Activated T-helper 2 cell treated with anti-CD3 and anti-CD28 coated beads, Interferon-gamma antibody, Interleukin-2, Interleukin-4, amounts not matched to agents 10 μg/mL and 5 μg/mL and 100 μg/mL, durations not matched to agents 14 hours and 24 hours and 36 hours (primary cell): Measurements from ENCODE around the gene HOXB5. TPM values are rescaled to one million over a fixed set of nuclear protein-coding genes. Genes with fewer than 3 reads are reported as not detected.

Experiments
- DNase-seq: peaks from one replicate; pipeline ENCODE4 v3.0.0; 2021; ENCODE audit warnings: low spot score
- H3K27ac Mint-ChIP-seq: one replicate; pipeline ENCODE4 v1.8.0; 2021; ENCODE audit warnings: mixed read lengths
- H3K27me3 Mint-ChIP-seq: one replicate; pipeline ENCODE4 v1.8.0; 2021; ENCODE audit warnings: low read depth, mixed read lengths
- H3K36me3 Mint-ChIP-seq: one replicate; pipeline ENCODE4 v1.8.0; 2021; ENCODE audit warnings: low read depth, mixed read lengths
- H3K4me1 Mint-ChIP-seq: one replicate; pipeline ENCODE4 v1.8.0; 2021; ENCODE audit warnings: low read depth, mixed read lengths
- H3K4me3 Mint-ChIP-seq: one replicate; pipeline ENCODE4 v1.8.0; 2021; ENCODE audit warnings: low read depth, mild to moderate bottlenecking, moderate library complexity, mixed read lengths
- H3K9me3 Mint-ChIP-seq: one replicate; pipeline ENCODE4 v1.8.0; 2021; ENCODE audit warnings: mixed read lengths
- intact Hi-C: fragments of 100-400 bp; cut with micrococcal nuclease; formaldehyde crosslinking; loops from one replicate; pipeline ENCODE4 v1.15.1; 2023
- total RNA-seq: library from RNA; stranded (reverse); gene quantifications from 2 replicates; pipeline ENCODE4 v1.2.3, GENCODE V29; 2022

Gene HOXB5
- total RNA-seq, 1 donor from 2014 or later = not detected

GRCh38 chr17:48591255-48592056 is 2.1 kb downstream of the HOXB5 start:
- DNase-seq = no peak
- Mint-ChIP-seq H3K9me3 (no peaks in the 10 kb centered on the region), H3K27me3 (peaks cover 84% of the 10 kb centered on the region), H3K4me1 (peaks cover 38% of the 10 kb centered on the region), H3K36me3 (peaks cover 3% of the 10 kb centered on the region), H3K4me3 (no peak overlapping the region), H3K27ac (no peak overlapping the region)
- intact Hi-C loops = no loop called here

DNA sequence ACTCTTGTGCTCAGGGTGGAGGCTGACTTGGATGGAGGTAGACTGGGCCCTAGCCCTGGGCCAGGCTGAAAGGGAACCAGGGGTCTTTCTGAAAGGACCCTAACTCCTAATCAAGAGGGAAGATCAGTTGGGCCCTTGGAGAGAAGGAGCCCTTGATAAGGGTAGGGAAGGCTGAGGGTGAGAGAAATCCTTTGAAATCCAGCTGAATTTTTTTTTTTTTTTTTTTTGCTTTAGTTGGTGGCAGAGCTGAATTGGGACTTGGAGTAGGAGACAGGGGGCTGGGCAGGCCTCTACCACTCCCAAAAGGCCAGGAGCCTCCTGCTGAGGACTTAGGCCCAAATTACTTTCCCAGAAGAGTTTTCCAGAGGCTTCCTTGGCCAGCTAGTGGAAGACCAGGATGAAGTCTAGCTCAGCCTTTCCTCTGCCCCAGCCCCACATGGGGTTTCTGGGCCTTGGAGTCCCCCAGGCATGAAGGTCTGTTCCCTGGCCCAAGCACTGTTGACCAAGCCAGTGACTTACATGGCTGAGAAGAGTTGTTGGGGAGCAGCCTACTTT is 2.9 kb downstream of the HOXB5 start:
- Mint-ChIP-seq H3K27ac (no peak overlapping the region), H3K4me1 (peaks cover 43% of the 10 kb centered on the region), H3K27me3 (peaks cover 85% of the 10 kb centered on the region), H3K9me3 (no peaks in the 10 kb centered on the region), H3K36me3 (no peaks in the 10 kb centered on the region), H3K4me3 (no peak overlapping the region)
- DNase-seq = no peak
- intact Hi-C loops = no loop called here

GRCh38 chr17:48589831-48590606 is 3.6 kb downstream of the HOXB5 start, which contains the start of gene HOXB3:
TSS of gene HOXB3 (minus strand) at chr17:48590241. CDS start at chr17:48552474, 37,767 bp downstream.
- no peak within 1 kb of the TSS for H3K27ac Mint-ChIP-seq
- no peak within 1 kb of the TSS for H3K4me3 Mint-ChIP-seq
- no peaks in the 10 kb centered on the region for H3K36me3 Mint-ChIP-seq
- peaks cover 43% of the 10 kb centered on the region for H3K4me1 Mint-ChIP-seq
- no peak for DNase-seq
- peaks cover 79% of the 10 kb centered on the region for H3K27me3 Mint-ChIP-seq
- H3K9me3 Mint-ChIP-seq = no peaks in the 10 kb centered on the region
- intact Hi-C loops = no loop called here

GRCh38 chr17:48589060-48589830 is 4.3 kb downstream of the HOXB5 start:
- H3K4me3 Mint-ChIP-seq = no peak overlapping the region
- peaks cover 78% of the 10 kb centered on the region for H3K27me3 Mint-ChIP-seq
- peaks cover 45% of the 10 kb centered on the region for H3K4me1 Mint-ChIP-seq
- no peaks in the 10 kb centered on the region for H3K9me3 Mint-ChIP-seq
- H3K36me3 Mint-ChIP-seq = no peaks in the 10 kb centered on the region
- no peak for DNase-seq
- intact Hi-C loops = no loop called here
- no peak overlapping the region for H3K27ac Mint-ChIP-seq

DNA sequence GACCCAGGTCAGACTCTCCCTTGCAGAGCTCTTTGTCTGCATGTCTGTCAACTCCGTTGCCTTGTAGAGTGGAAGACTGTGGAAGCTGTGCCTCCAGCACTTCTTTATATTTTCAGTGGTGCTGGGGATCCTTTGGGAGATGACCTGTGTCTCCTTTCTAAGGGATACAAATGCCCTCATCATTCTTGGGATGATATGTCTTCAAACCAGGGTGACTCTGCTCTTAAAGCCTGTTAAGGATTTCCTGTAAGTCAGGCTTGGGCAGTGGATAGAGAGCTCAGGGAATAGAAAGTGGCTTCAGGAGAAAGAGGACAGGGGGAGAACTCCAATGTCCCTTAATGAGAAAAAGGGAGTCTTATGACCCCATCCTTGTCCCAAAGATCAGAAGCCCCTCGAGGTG is 5.1 kb downstream of the HOXB5 start:
- H3K27me3 Mint-ChIP-seq = peaks cover 77% of the 10 kb centered on the region
- no peak overlapping the region for H3K27ac Mint-ChIP-seq
- intact Hi-C loops = no loop called here
- DNase-seq = no peak
- H3K36me3 Mint-ChIP-seq = no peaks in the 10 kb centered on the region
- no peaks in the 10 kb centered on the region for H3K9me3 Mint-ChIP-seq
- H3K4me3 Mint-ChIP-seq = no peak overlapping the region
- peaks cover 39% of the 10 kb centered on the region for H3K4me1 Mint-ChIP-seq

DNA sequence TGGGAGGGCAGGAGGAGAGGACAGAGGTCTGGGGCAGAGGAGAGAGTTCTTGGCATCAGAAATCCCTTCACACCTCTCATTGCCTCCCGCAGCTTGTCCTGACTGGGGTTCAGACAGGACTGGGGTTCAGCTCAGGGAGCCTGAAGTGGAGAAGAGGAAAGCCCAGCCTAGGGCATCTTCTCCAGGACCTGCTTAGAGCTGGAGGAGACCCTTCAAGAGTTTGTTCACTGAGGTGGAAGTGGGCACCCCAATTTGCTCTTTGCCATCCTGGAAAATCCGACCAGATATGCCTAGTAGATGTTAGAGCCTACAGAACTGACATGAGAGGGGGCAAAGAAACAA is 5.5 kb downstream of the HOXB5 start:
- H3K27ac Mint-ChIP-seq = no peak overlapping the region
- peaks cover 35% of the 10 kb centered on the region for H3K4me1 Mint-ChIP-seq
- no peaks in the 10 kb centered on the region for H3K9me3 Mint-ChIP-seq
- intact Hi-C loops = no loop called here
- H3K36me3 Mint-ChIP-seq = no peaks in the 10 kb centered on the region
- no peak overlapping the region for H3K4me3 Mint-ChIP-seq
- H3K27me3 Mint-ChIP-seq = peaks cover 76% of the 10 kb centered on the region
- no peak for DNase-seq

- Mint-ChIP-seq H3K4me3 (no peak overlapping the region), H3K9me3 (no peaks in the 10 kb centered on the region), H3K27ac (no peak overlapping the region), H3K27me3 (peaks cover 76% of the 10 kb centered on the region), H3K4me1 (peaks cover 29% of the 10 kb centered on the region), H3K36me3 (no peaks in the 10 kb centered on the region)
- intact Hi-C loops = no loop called here
- no peak for DNase-seq
These were observed 6.1 kb downstream of the HOXB5 start for GRCh38 chr17:48587276-48588073.

DNA sequence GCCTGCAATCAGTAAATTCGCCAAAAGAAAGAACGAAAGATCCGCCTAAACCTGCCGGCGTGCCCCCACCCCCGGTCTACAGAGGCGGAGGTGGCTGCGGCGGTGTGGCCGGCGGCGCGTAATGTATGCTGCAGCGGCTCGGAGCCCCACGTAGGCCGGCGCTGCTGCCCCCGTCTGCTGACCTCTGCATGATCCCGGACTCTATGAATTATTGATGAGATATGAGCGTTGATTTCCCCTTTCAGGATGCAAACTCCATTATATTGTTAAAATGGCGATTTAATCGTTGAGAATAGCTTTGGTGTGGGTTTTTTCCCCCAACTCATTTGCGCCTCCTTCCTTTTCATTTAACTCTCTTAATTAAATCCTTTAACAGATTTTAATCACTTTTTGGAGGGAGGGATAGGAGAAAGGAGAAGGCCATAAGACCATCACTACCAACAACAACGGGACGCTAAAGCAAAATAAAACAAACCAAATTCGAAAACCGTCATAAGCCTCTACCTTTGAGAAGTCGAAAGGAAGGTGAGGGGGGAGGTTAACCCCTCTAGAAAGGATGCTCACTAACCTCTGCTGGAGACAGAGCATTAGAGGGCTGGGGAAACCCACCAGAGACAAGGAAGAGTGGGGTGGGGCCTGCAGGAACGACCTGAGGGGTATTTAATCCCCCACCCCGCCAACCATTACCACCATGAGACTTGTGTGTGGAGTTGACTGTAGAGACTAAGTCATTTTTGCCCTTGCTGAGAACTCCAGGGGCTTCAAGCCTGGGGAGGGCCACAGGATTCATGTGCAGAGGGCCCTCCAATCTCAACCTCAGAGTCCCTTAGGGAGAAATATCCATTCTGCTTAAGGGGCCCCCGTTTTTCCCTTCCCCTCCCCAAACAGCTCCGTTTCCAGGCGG is 7.0 kb downstream of the HOXB5 start:
- Mint-ChIP-seq H3K27ac (no peak overlapping the region), H3K9me3 (no peaks in the 10 kb centered on the region), H3K4me3 (peak overlapping the region; percentile 89), H3K4me1 (peaks cover 30% of the 10 kb centered on the region), H3K27me3 (peaks cover 77% of the 10 kb centered on the region), H3K36me3 (no peaks in the 10 kb centered on the region)
- intact Hi-C loops = no loop called here
- no peak for DNase-seq

DNA sequence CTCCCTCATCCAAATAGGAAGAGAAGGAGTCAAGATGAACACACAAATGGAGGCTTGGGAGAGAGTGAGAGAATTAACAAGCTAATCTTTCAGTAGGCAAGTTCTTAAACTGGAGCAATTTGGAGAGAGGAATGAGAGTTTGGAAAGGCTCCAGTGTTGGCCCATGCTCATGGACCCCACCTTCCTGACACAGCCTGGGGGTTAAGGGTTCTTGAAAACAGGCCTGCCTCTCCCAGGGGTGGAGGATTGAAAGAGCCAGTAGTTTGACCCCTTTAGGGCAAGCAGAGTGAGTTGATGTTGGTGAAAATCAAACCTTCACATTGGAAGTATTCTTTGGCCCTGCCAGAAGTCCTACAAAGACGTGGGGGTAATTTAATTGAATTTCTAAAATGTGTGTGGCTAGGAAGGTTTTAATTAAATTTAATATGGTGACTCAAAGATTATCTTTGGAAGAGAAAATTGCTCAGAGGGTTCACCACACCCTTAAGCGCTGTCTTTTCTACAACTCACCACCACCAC is 9.3 kb downstream of the HOXB5 start:
- no peaks in the 10 kb centered on the region for H3K36me3 Mint-ChIP-seq
- intact Hi-C loops = no loop called here
- no peak for DNase-seq
- peaks cover 39% of the 10 kb centered on the region for H3K4me1 Mint-ChIP-seq
- no peaks in the 10 kb centered on the region for H3K9me3 Mint-ChIP-seq
- H3K27ac Mint-ChIP-seq = no peak overlapping the region
- peak overlapping the region; percentile 43 for H3K4me3 Mint-ChIP-seq
- peaks cover 78% of the 10 kb centered on the region for H3K27me3 Mint-ChIP-seq

DNA sequence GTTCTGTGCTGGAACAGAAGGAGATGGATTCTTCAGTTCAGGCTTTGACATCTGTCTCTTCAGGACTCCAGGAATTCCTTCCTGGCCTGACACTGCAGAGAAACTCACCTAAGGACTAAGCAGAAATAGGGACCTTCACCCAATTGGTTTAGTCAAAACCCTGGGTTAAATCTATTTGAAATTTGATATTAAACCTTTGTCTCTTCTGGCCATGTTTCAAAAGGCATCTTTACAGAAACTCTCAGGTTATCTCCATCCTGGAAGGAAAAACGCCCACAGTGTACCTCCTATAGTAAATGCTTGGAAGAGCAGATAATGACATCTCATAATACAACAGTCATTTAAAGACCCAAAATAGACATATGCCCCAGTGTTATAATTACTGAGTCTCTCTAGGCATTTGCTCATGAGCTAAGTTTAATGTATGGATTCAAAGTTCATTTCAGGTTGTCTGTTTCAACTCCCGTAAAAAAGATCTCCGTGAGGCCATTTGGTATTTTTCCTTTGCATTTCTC is 9.8 kb downstream of the HOXB5 start:
- no peak for DNase-seq
- Mint-ChIP-seq H3K36me3 (no peaks in the 10 kb centered on the region), H3K4me3 (peak overlapping the region; percentile 43), H3K9me3 (no peaks in the 10 kb centered on the region), H3K4me1 (peaks cover 45% of the 10 kb centered on the region), H3K27ac (no peak overlapping the region), H3K27me3 (peaks cover 81% of the 10 kb centered on the region)
- intact Hi-C loops = no loop called here

DNA sequence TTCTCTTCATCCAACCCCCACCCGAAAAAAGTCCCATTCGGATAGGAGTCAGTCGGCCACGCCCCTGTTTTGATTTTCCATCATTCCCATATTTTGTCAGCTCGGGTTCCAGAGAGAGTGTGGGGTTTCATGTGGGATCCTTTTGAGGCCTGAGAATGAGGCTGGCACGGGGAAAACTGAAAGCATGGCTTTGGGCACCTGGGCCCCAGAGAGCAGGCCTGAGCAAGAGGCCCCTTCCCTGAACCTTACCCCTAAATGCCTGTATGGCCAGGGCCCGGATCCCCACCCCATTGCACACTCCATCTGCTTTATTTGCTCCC is 10.9 kb downstream of the HOXB5 start:
- intact Hi-C loops = no loop called here
- Mint-ChIP-seq H3K4me1 (peaks cover 46% of the 10 kb centered on the region), H3K27ac (no peak overlapping the region), H3K9me3 (no peaks in the 10 kb centered on the region), H3K27me3 (peaks cover 72% of the 10 kb centered on the region), H3K4me3 (peak overlapping the region; percentile 53), H3K36me3 (no peaks in the 10 kb centered on the region)
- no peak for DNase-seq
